ENCODE data around the gene ARHGAP1. TPM values are rescaled to one million over a fixed set of nuclear protein-coding genes. Genes with fewer than 3 reads are reported as not detected.

The ARHGAP1 gene
- total RNA-seq, 1 donor: 62.2 TPM

GRCh38 chr11:46686886-46687795 is 13.3 kb downstream of the ARHGAP1 start:
- DNase-seq (ENCODE audit: low read depth): peak; percentile 69
- TF ChIP-seq CTCF (IDR thresholded peaks at IDR 0.05; ENCODE audit: insufficient read depth, low read depth, low read length): no peak
- no peak overlapping the region for H3K4me3 ChIP-seq (ENCODE audit: low read depth, low read length)

- TF ChIP-seq CTCF (IDR thresholded peaks at IDR 0.05; ENCODE audit: insufficient read depth, low read depth, low read length): no peak
- no peak overlapping the region for H3K4me3 ChIP-seq (ENCODE audit: low read depth, low read length)
- DNase-seq (ENCODE audit: low read depth): peak; percentile 84
These were observed 16.1 kb downstream of the ARHGAP1 start for GRCh38 chr11:46684367-46684766.

- DNase-seq (ENCODE audit: low read depth): peak; percentile 17
- no peak overlapping the region for H3K4me3 ChIP-seq (ENCODE audit: low read depth, low read length)
- no peak for TF ChIP-seq CTCF (IDR thresholded peaks at IDR 0.05; ENCODE audit: insufficient read depth, low read depth, low read length)
These were observed 17.4 kb downstream of the ARHGAP1 start for GRCh38 chr11:46682773-46683752.

- H3K4me3 ChIP-seq (ENCODE audit: low read depth, low read length): no peak overlapping the region
- TF ChIP-seq CTCF (IDR thresholded peaks at IDR 0.05; ENCODE audit: insufficient read depth, low read depth, low read length): no peak
- no peak for DNase-seq (ENCODE audit: low read depth)
These were observed 18.6 kb downstream of the ARHGAP1 start for GRCh38 chr11:46681814-46682213.

GRCh38 chr11:46680815-46681214 is 19.6 kb downstream of the ARHGAP1 start:
- no peak for TF ChIP-seq CTCF (IDR thresholded peaks at IDR 0.05; ENCODE audit: insufficient read depth, low read depth, low read length)
- no peak overlapping the region for H3K4me3 ChIP-seq (ENCODE audit: low read depth, low read length)
- no peak for DNase-seq (ENCODE audit: low read depth)

- DNase-seq (ENCODE audit: low read depth): no peak
- no peak for TF ChIP-seq CTCF (IDR thresholded peaks at IDR 0.05; ENCODE audit: insufficient read depth, low read depth, low read length)
- no peak overlapping the region for H3K4me3 ChIP-seq (ENCODE audit: low read depth, low read length)
These were observed 20.2 kb downstream of the ARHGAP1 start for GRCh38 chr11:46680164-46680760.
